ENCODE data around the gene PSMB10.
A peak's percentile ranks its signal among the peaks of the same experiment; 100 is the strongest.
"Not testable (repeated sequence)": the region's sequence is repeated elsewhere in the genome, so short reads cannot be mapped to it uniquely, and the experiment has no call there.

PSMB10 gene

DNA sequence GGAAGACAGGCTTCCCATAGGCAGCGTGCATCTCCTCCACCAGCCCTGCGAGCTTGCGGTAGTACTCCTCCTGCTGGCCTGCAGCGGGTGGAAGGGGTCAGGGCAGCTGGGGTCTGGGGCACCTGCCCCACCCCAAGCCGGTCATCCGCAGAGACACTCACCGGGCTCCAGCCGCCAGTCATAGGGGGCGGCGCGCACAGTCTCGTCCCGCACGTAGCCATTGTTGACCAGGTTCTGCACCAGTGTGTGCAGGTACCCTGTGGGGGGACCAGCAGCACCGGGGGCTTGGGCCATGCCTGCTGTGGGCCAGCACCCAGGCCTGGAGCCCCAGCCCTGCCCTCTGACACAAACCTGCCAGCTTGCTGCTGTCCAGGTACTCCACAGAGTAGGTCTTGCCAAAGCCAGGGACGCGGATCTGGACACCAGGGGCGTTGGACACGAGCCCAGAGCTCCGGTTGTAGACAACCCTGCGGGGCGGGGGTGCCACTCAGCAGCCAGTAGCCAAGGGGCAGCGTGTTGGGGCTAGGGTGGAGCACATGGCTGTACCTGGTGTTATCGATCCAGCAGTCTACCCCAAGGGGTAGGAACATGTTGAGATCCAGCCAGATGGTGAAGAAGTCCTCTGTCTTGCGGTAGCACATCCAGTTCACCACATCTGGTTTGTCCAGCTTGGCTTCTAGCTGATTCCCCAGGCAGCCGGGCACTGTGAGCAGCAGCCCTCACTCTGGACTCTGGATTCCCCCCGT lies 6.0 kb upstream of the PSMB10 start:
- no peak for DNase-seq (ENCODE audit: low read depth in 3 of 3, low spot score in 1 of 3)

- DNase-seq (ENCODE audit: low read depth in 3 of 3, low spot score in 1 of 3) = no peak
Measured at GRCh38 chr16:67942200-67942509, 5.5 kb upstream of the PSMB10 start.

DNA sequence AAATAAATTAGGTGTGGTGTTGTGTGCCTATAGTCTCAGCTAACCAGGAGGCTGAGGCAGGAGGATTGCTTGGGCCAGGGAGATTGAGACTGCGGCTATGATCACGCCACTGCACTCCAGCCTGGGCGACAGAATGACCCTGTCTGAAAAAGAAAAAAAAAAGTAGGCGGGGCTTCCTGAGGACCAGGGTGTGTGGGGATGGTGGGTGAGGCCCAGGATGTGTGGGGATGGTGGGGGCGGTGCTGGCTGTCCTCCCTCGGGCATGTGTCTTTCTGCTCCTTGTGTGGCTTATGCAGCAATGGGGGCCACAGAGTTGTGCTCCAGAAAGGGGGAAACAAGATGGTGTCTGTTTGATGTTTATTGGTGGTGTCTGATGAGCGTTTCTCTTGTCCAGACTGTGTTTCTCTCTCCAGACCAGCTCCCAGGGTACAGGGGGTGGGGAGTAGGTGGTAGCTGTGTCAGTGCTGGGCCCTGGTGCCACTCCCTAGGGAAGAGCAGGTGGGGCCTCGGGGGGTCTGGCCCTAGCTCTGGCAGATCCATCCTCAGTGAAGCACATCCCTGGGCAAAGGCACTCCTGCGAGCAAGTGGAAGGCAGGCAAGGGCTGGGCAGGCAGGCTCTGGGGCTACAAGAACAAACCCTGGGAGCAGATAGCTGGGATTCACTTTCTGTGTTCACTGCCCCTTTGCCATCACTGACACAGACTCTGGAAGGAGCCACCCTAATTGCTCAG lies 5.0 kb upstream of the PSMB10 start:
- no peak for DNase-seq (ENCODE audit: low read depth in 3 of 3, low spot score in 1 of 3)

- DNase-seq (ENCODE audit: low read depth in 3 of 3, low spot score in 1 of 3) = no peak
Measured at GRCh38 chr16:67940446-67941089, 3.9 kb upstream of the PSMB10 start.

DNA sequence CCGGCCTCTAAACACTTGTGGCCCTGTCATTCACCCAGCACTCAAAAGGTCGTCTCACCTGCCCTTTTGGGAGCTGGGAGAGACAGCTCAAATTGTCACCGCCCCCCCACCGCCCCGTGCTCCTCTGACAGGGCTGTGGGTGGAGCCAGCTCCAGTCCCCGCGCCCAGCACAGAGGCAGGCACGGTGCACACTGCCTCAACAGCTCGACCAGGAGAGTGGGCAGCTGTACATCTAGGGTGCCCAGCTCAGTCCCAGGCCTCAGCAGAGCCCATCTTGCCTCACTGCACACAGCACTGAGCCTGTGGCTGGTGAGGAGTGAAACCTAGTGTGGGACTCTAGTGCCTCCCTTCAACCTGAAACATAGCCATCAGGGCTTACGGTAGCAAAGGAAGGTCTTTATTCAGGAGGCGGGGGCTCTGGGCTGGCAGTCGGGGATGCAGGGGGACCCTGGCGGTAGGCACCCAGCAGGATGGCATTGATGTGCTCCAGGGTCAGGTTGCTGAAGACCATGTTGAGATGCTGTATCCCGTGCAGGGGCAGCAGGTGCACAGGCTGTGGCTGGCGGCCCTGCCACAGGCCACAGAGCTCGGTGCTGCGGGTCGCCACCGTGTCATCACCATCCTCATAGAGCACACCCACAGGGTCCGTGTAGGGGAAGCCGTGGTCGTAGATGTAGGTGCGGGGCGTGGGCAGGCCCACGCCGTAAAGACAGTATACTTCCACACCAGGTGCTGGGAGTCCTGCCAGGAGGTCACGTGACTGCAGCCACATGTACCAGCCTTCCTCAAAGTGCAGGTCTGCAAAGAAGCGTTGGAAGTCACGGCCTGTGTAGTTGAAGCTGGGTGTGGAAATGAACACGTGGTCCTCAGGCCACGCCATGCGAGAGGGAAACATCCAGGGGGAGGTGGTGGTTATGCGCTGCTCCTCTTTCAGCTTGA lies 3.1 kb upstream of the PSMB10 start:
- peak in 1 of 3 donors; percentile 48 for DNase-seq (ENCODE audit: low read depth in 3 of 3, low spot score in 1 of 3)

DNA sequence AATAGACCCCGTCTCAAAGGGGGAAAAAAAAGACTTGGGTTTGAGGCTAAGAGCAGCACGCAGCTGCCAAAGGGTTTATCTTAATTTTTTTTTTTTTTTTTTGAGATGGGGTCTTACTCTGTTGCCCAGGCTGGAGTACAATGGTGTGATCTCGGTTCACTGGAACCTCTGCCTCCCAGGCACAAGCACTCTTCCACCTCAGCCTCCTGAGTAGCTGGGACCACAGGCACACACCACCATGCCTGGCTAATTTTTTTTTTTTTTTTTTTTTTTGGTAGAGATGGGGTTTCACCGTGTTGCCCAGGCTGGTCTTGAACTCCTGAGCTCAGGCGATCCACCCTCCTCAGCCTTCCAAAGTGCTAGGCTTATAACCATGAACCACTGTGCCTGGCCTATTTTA lies 1.1 kb upstream of the PSMB10 start:
- DNase-seq (ENCODE audit: low read depth in 3 of 3, low spot score in 1 of 3) = not testable (repeated sequence)

DNA sequence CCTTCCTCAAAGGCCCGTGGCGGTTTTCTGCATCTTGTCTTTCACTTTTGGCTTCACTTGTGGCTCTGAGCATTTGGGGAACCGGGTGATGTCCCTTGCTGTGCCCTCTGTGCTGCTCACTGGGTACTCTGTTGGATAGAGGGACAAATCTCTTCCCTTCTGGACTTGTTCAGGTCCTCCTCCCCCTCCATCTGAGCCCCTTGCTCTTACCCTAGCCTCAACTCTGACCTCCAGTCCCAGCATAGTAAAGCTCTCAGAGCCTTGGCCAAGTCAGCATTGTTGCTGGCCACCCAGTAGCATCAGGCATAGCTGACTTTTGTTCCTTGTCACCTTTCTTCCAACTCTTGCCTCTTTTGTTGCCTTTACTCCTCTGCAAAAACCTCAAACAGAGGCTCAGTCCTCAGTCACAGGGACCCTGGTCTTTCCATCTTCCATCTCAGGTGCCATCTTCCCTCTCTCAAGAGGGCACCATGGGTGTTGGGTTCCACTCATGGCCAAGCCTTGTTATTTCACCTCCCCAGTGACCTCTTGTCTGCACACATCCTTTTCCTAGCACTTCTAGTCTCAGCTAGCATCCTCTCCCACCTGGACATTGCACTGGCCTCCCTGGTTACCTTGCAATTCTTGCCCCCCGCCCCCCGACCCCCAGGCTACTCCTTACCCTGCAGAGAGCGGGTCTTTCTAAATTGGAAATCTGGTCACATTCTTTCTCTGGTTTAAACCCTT lies 393 bp upstream of the PSMB10 start:
- peak in 2 of 3 donors; percentile 30 to 51 for DNase-seq (ENCODE audit: low read depth in 3 of 3, low spot score in 1 of 3)

DNA sequence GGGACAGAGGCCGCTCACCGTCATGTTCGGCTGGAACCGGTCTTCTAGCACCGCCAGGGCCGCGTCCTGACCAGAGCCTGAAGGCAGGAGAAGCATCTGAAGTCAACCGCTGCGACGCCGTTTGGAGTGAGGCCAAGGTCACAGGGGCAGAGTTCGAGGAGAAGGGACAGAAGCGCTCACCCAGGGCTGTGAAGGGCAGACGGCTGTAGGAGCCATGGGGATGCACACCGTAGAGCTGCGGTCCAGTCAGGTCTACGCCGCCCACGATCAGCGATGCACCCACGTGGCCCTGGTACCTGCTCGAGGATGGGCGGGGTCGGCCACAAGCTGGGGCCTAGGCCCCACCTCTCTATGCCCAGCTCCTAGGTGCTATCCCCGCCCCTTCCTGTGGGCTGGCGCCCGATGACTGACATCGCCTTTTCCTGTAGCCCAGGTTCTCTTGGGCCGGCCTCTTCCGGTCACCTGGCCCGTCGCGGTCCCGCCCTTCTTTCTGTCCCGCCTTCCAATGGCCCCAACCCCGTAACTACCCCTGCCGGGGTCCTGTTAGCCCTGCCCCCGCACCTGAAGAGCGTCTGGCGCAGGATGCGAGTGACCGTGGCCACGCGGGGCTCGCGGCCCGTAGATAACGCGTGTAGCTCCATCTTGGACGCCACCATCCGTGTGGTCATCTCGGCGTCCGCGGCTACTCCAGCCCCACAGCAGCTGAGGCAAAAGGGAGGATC lies 1.1 kb downstream of the PSMB10 start:
- peak; percentile 83 to 88 (median 83) for DNase-seq (ENCODE audit: low read depth in 3 of 3, low spot score in 1 of 3)

DNA sequence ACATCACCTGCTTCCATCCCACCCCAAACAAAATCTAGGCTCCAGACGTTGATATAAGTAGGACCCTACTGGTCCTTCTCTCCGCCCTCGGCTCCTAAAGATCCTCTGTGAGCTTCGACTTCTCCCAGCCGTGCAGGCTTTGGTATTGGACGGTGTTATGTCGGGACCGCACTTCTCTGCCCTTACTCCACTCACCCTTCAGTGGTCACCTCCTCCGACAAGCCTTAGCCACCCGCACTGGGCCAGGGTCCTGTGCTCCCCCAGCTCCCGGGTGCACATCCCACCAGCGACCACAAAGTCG lies 1.6 kb downstream of the PSMB10 start:
- DNase-seq (ENCODE audit: low read depth in 3 of 3, low spot score in 1 of 3) = no peak

- DNase-seq (ENCODE audit: low read depth in 3 of 3, low spot score in 1 of 3) = no peak
Measured at GRCh38 chr16:67934306-67935100, 2.1 kb downstream of the PSMB10 start.

GRCh38 chr16:67933805-67934204 lies 2.8 kb downstream of the PSMB10 start:
- no peak for DNase-seq (ENCODE audit: low read depth in 3 of 3, low spot score in 1 of 3)

DNA sequence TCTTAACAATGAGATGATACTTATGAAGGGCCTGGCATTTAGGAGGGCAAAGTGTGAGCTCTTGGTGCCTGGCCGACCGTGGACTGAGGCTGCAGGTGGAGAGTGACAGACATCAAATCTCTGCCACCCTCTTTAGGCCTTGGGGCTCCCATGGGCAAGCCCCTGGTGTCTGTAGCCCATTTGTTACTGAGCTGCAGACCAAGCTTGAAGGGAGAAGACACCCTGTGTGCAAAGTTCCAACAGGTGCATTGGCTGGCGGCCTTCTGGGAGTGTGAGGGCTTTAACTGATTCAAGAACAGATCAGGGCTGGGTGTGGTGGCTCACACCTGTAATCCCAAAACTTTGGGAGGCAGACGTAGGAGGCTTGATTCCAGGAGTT lies 4.2 kb downstream of the PSMB10 start:
- no peak for DNase-seq (ENCODE audit: low read depth in 3 of 3, low spot score in 1 of 3)

GRCh38 chr16:67931712-67932461 lies 4.8 kb downstream of the PSMB10 start, which contains the start of gene CTRL:
Gene CTRL, minus strand, starts transcription at chr16:67931862. Its CDS starts 10 bp downstream, at chr16:67931852.
- no peak for DNase-seq (ENCODE audit: low read depth in 3 of 3, low spot score in 1 of 3)

- DNase-seq (ENCODE audit: low read depth in 3 of 3, low spot score in 1 of 3) = no peak
Measured at GRCh38 chr16:67930678-67931211, 5.9 kb downstream of the PSMB10 start.

- no peak for DNase-seq (ENCODE audit: low read depth in 3 of 3, low spot score in 1 of 3)
Measured at GRCh38 chr16:67930191-67930590, 6.5 kb downstream of the PSMB10 start.

GRCh38 chr16:67928561-67929364 lies 7.9 kb downstream of the PSMB10 start:
- DNase-seq (ENCODE audit: low read depth in 3 of 3, low spot score in 1 of 3) = peak; percentile 36 to 66 (median 48)

- no peak for DNase-seq (ENCODE audit: low read depth in 3 of 3, low spot score in 1 of 3)
Measured at GRCh38 chr16:67928147-67928546, 8.5 kb downstream of the PSMB10 start.

Measured in stimulated activated CD4-positive, alpha-beta T cell treated with anti-CD3 and anti-CD28 coated beads, TNF-alpha, amount 100 ng/mL, for 1 hour (primary cell).